ENCODE results near the gene ZNF408.
A peak's percentile ranks its signal among the peaks of the same experiment; 100 is the strongest.

Gene ZNF408

GRCh38 chr11:46690702-46691101 is 10.1 kb upstream of the ZNF408 start:
- H3K4me1 Mint-ChIP-seq, result peaks cover 6% of the 10 kb centered on the region
- H3K9me3 Mint-ChIP-seq, result no peaks in the 10 kb centered on the region
- H3K4me3 Mint-ChIP-seq, result no peak overlapping the region
- peaks cover 34% of the 10 kb centered on the region for H3K36me3 Mint-ChIP-seq (ENCODE audit: low read depth)
- no peaks in the 10 kb centered on the region for H3K27me3 Mint-ChIP-seq (ENCODE audit: low read depth)
- TF ChIP-seq, protein P1, sequence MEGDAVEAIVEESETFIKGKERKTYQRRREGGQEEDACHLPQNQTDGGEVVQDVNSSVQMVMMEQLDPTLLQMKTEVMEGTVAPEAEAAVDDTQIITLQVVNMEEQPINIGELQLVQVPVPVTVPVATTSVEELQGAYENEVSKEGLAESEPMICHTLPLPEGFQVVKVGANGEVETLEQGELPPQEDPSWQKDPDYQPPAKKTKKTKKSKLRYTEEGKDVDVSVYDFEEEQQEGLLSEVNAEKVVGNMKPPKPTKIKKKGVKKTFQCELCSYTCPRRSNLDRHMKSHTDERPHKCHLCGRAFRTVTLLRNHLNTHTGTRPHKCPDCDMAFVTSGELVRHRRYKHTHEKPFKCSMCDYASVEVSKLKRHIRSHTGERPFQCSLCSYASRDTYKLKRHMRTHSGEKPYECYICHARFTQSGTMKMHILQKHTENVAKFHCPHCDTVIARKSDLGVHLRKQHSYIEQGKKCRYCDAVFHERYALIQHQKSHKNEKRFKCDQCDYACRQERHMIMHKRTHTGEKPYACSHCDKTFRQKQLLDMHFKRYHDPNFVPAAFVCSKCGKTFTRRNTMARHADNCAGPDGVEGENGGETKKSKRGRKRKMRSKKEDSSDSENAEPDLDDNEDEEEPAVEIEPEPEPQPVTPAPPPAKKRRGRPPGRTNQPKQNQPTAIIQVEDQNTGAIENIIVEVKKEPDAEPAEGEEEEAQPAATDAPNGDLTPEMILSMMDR (IDR thresholded peaks at IDR 0.05; ENCODE audit: unreplicated experiment in 3 of 3), result no peak
- H3K27ac Mint-ChIP-seq, result no peak overlapping the region

- H3K9me3 Mint-ChIP-seq, result no peaks in the 10 kb centered on the region
- no peak overlapping the region for H3K4me3 Mint-ChIP-seq
- TF ChIP-seq, protein P1 (IDR thresholded peaks at IDR 0.05; ENCODE audit: unreplicated experiment in 3 of 3), result no peak
- peaks cover 7% of the 10 kb centered on the region for H3K4me1 Mint-ChIP-seq
- H3K27me3 Mint-ChIP-seq (ENCODE audit: low read depth), result no peaks in the 10 kb centered on the region
- H3K27ac Mint-ChIP-seq, result no peak overlapping the region
- peaks cover 29% of the 10 kb centered on the region for H3K36me3 Mint-ChIP-seq (ENCODE audit: low read depth)
Measured at GRCh38 chr11:46692450-46692849, 8.4 kb upstream of the ZNF408 start.

GRCh38 chr11:46693597-46694012 is 7.2 kb upstream of the ZNF408 start:
- H3K27me3 Mint-ChIP-seq (ENCODE audit: low read depth), result no peaks in the 10 kb centered on the region
- H3K4me1 Mint-ChIP-seq, result peaks cover 15% of the 10 kb centered on the region
- H3K9me3 Mint-ChIP-seq, result no peaks in the 10 kb centered on the region
- peaks cover 21% of the 10 kb centered on the region for H3K36me3 Mint-ChIP-seq (ENCODE audit: low read depth)
- H3K4me3 Mint-ChIP-seq, result no peak overlapping the region
- TF ChIP-seq, protein P1 (IDR thresholded peaks at IDR 0.05; ENCODE audit: unreplicated experiment in 3 of 3), result no peak
- H3K27ac Mint-ChIP-seq, result no peak overlapping the region

DNA sequence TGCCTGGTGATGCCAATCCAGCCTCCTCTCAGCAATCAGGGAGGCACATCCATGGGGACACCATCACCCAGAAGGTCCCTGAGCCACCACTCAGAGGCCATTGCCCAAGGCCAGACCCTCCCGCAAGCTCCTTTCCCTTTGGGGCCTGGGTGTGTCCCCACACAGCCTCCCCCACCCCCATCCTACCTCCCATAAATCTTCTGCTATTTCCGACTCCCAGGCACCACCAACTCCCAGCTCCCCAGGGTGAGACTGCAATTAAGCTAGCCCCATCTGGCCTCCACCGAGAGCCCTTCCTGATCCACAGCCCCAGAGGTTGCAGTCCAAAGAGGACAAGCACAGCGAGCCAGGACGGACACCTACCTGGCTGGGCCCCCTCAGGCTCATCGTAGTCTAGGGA is 6.8 kb upstream of the ZNF408 start:
- TF ChIP-seq, protein P1 (IDR thresholded peaks at IDR 0.05; ENCODE audit: unreplicated experiment in 3 of 3), result no peak
- peaks cover 20% of the 10 kb centered on the region for H3K4me1 Mint-ChIP-seq
- H3K4me3 Mint-ChIP-seq, result no peak overlapping the region
- peak overlapping the region in 1 of 3 experiments; percentile 31 for H3K27ac Mint-ChIP-seq
- no peaks in the 10 kb centered on the region for H3K9me3 Mint-ChIP-seq
- H3K27me3 Mint-ChIP-seq (ENCODE audit: low read depth), result no peaks in the 10 kb centered on the region
- peaks cover 19% of the 10 kb centered on the region for H3K36me3 Mint-ChIP-seq (ENCODE audit: low read depth)

DNA sequence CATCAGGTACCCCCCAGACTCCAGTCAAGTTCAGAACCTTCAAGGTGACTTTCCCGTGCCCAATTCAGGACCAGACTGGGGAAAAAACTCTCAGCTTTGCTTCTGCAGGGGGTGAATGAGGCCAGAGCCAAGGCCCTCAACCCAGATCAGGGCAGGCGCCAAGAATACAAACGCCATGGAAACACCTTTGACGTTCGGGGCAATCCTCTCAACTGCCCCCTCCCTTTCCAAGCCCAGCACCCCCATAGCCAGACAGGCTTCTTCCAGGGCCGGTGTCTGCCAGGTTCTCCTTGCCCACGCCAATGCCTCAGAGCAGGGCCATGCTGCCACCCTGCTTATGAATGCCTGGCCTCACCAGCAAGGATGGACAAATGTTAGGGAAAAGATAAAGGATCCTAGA is 6.2 kb upstream of the ZNF408 start:
- H3K36me3 Mint-ChIP-seq (ENCODE audit: low read depth), result peaks cover 17% of the 10 kb centered on the region
- no peaks in the 10 kb centered on the region for H3K27me3 Mint-ChIP-seq (ENCODE audit: low read depth)
- H3K9me3 Mint-ChIP-seq, result no peaks in the 10 kb centered on the region
- no peak overlapping the region for H3K4me3 Mint-ChIP-seq
- TF ChIP-seq, protein P1 (IDR thresholded peaks at IDR 0.05; ENCODE audit: unreplicated experiment in 3 of 3), result no peak
- peaks cover 22% of the 10 kb centered on the region for H3K4me1 Mint-ChIP-seq
- H3K27ac Mint-ChIP-seq, result no peak overlapping the region

- Mint-ChIP-seq H3K27me3 (ENCODE audit: low read depth) (no peaks in the 10 kb centered on the region), H3K4me3 (no peak overlapping the region), H3K36me3 (ENCODE audit: low read depth) (peaks cover 15% of the 10 kb centered on the region), H3K27ac (no peak overlapping the region), H3K4me1 (peaks cover 26% of the 10 kb centered on the region), H3K9me3 (no peaks in the 10 kb centered on the region)
- TF ChIP-seq, protein P1 (IDR thresholded peaks at IDR 0.05; ENCODE audit: unreplicated experiment in 3 of 3), result no peak
Measured at GRCh38 chr11:46695345-46696211, 5.3 kb upstream of the ZNF408 start.
